OCI-LY3 (cell line): ENCODE data around the gene CTDSP1.

Experiments
- H2AFZ ChIP-seq: fragments of 200-600, 300-600 bp; shearing (Covaris generic); 2 replicates; pipeline ENCODE4 v1.6.0; 2014; ENCODE audit warnings: antibody characterized with exemption, low read depth, low read length
- H3K27ac ChIP-seq: fragments of 200-600, 300-600 bp; sonication (generic); 2 replicates; pipeline ENCODE4 v1.5.1; 2014; ENCODE audit warnings: mild to moderate bottlenecking, low read length, moderate library complexity, mixed read lengths
- H3K27me3 ChIP-seq: fragments of 200-600, 300-600 bp; sonication (generic); 2 replicates; pipeline ENCODE4 v1.6.1; 2014; ENCODE audit warnings: low read depth, low read length, mixed read lengths
- H3K36me3 ChIP-seq: fragments of 200-600, 300-600 bp; sonication (generic); replicated peaks from 2 replicates; pipeline ENCODE3; 2014; ENCODE audit warnings: low read depth, low read length, mixed read lengths
- H3K4me1 ChIP-seq: fragments of 300-600, 200-600 bp; sonication (generic); 2 replicates; pipeline ENCODE4 v1.6.1; 2014; ENCODE audit warnings: low read length, mixed read lengths
- H3K4me2 ChIP-seq: fragments of 200-600, 300-600 bp; sonication (generic); 2 replicates; pipeline ENCODE4 v1.6.1; 2014; ENCODE audit warnings: low read length, mixed read lengths
- H3K4me3 ChIP-seq: fragments of 300-600, 200-600 bp; sonication (generic); 2 replicates; pipeline ENCODE4 v1.5.1; 2014; ENCODE audit warnings: antibody characterized with exemption, mild to moderate bottlenecking, low read length, moderate library complexity
- H3K79me2 ChIP-seq: fragments of 300-600, 200-600 bp; shearing (Covaris generic); 2 replicates; pipeline ENCODE4 v1.6.1; 2014; ENCODE audit warnings: mild to moderate bottlenecking, low read length, mixed read lengths
- H3K9ac ChIP-seq: fragments of 300-600, 200-600 bp; shearing (Covaris generic); 2 replicates; pipeline ENCODE4 v1.6.0; 2014; ENCODE audit warnings: mild to moderate bottlenecking, low read length, moderate library complexity
- H3K9me3 ChIP-seq: fragments of 200-600, 300-600 bp; shearing (Covaris generic); 2 replicates; pipeline ENCODE4 v1.6.1; 2014; ENCODE audit warnings: low read length, mixed read lengths; ENCODE audit not compliant: insufficient read depth
- H4K20me1 ChIP-seq: fragments of 200-600, 300-600 bp; sonication (generic); 2 replicates; pipeline ENCODE4 v1.6.1; 2016; ENCODE audit warnings: low read length, mixed read lengths; ENCODE audit not compliant: insufficient read depth
- EZH2phosphoT487 ChIP-seq: fragments of 200-600 bp; shearing (Covaris generic); IDR thresholded peaks from 2 replicates; pipeline ENCODE4 v1.6.1; 2018; ENCODE audit warnings: antibody characterized with exemption, mixed run types, low read depth
- TF ChIP-seq, protein P1 (sequence below): fragments of 200-600, 300-600 bp; sonication (generic); IDR thresholded peaks from 2 replicates; pipeline ENCODE4 v1.5.1; 2014; ENCODE audit warnings: antibody characterized with exemption, low read length, low read depth

The CTDSP1 gene, protein sequence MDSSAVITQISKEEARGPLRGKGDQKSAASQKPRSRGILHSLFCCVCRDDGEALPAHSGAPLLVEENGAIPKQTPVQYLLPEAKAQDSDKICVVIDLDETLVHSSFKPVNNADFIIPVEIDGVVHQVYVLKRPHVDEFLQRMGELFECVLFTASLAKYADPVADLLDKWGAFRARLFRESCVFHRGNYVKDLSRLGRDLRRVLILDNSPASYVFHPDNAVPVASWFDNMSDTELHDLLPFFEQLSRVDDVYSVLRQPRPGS

DNA sequence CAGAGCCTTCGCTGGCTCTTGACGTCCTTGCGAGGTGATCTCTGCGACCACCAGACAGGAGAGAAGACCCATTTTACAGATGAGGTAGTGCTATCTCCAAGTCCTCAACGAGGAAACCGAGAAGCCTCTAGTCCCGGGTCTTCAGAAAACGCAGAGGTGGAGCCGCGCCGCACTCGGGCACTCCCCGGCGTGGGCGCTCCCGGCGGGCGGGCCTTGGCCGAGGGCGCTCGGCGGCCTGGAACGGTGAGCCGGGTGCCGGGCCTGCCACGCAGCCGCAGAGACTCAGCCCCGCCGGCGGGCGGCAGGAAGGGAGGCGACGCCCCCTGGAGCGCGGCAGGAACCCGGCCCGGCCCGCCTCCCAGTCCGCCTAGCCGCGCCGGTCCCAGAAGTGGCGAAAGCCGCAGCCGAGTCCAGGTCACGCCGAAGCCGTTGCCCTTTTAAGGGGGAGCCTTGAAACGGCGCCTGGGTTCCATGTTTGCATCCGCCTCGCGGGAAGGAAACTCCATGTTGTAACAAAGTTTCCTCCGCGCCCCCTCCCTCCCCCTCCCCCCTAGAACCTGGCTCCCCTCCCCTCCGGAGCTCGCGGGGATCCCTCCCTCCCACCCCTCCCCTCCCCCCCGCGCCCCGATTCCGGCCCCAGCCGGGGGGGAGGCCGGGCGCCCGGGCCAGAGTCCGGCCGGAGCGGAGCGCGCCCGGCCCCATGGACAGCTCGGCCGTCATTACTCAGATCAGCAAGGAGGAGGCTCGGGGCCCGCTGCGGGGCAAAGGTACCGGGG is at the start of gene CTDSP1:
CTDSP1 (plus strand) TSS at position 478 of the 776 bp plus-strand sequence; CDS start at position 701, 223 bp downstream.
- Histone ChIP-seq H3K9me3 (no peaks in the 10 kb centered on the region), H3K27ac (peak within 1 kb of the TSS; percentile 65), H2AFZ (no peak within 1 kb of the TSS), H3K27me3 (no peaks in the 10 kb centered on the region), H3K9ac (peak within 1 kb of the TSS; percentile 96), H3K4me2 (peak within 1 kb of the TSS; percentile 79), H3K79me2 (peaks cover 16% of the 10 kb centered on the region), H3K4me3 (peak within 1 kb of the TSS; percentile 97), H4K20me1 (no peaks in the 10 kb centered on the region; the same call in 1 of the 2 replicates), H3K4me1 (peaks cover 25% of the 10 kb centered on the region), H3K36me3 (no peaks in the 10 kb centered on the region)
- TF ChIP-seq, protein P1, sequence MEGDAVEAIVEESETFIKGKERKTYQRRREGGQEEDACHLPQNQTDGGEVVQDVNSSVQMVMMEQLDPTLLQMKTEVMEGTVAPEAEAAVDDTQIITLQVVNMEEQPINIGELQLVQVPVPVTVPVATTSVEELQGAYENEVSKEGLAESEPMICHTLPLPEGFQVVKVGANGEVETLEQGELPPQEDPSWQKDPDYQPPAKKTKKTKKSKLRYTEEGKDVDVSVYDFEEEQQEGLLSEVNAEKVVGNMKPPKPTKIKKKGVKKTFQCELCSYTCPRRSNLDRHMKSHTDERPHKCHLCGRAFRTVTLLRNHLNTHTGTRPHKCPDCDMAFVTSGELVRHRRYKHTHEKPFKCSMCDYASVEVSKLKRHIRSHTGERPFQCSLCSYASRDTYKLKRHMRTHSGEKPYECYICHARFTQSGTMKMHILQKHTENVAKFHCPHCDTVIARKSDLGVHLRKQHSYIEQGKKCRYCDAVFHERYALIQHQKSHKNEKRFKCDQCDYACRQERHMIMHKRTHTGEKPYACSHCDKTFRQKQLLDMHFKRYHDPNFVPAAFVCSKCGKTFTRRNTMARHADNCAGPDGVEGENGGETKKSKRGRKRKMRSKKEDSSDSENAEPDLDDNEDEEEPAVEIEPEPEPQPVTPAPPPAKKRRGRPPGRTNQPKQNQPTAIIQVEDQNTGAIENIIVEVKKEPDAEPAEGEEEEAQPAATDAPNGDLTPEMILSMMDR: no peak
- no peak for TF ChIP-seq EZH2phosphoT487

DNA sequence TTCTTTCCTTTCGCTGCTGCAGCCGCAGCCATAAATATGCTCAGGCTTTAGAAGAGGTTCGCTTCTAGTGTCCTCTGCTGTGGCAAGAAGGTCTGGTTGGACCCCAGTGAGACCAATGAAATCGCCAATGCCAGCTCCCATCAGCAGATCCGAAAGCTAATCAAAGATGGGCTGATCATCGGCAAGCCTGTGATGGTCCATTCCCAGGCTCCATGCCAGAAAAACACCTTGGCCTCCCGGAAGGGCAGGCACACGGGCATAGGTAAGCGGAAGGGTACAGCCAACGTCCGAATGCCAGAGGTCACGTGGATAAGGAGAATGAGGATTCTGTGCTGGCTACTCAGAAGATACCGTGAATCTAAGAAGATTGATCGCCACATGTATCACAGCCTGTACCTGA is 45.6 kb upstream of the CTDSP1 start:
- Histone ChIP-seq H3K4me2 (no peak overlapping the region), H3K36me3 (no peaks in the 10 kb centered on the region), H3K79me2 (no peaks in the 10 kb centered on the region), H4K20me1 (no peaks in the 10 kb centered on the region), H3K9me3 (no peaks in the 10 kb centered on the region), H3K9ac (no peak overlapping the region), H3K4me1 (no peaks in the 10 kb centered on the region), H3K4me3 (no peak overlapping the region), H3K27ac (no peak overlapping the region), H3K27me3 (no peaks in the 10 kb centered on the region), H2AFZ (no peak overlapping the region)
- TF ChIP-seq EZH2phosphoT487: no peak
- TF ChIP-seq, protein P1: no peak

DNA sequence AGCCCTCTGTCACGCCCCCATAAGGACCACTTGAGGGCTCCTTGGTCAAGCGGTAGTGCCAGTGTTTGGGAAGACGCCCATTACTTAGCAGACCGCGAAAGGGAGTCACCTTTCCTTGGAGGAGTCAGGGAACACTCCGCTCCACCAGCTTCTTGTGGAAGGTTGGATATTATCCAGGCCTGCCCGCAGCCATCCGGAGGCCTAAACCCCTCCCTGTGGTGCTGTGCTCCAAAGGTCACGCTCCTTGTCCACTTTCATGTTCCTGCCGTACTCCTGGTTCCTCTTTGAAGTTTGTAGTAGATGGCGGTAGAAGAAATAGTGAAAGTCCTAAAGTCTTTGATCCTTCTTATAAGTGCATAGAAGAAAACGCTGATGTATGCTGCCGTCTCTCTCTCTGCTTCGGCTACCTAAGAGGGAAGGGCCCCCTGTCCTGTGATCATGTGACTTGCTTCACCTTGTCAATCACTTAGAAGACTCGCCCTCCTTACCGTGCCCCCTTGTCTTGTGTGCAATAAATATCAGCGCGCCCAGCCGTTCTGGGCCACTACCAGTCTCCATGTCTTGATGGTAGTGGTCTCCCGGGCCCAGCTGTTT is 44.7 kb upstream of the CTDSP1 start:
- Histone ChIP-seq H4K20me1 (no peaks in the 10 kb centered on the region), H3K36me3 (no peaks in the 10 kb centered on the region), H2AFZ (no peak overlapping the region), H3K4me2 (no peak overlapping the region), H3K4me1 (no peaks in the 10 kb centered on the region), H3K27me3 (no peaks in the 10 kb centered on the region), H3K4me3 (no peak overlapping the region), H3K9me3 (no peaks in the 10 kb centered on the region), H3K27ac (no peak overlapping the region), H3K9ac (no peak overlapping the region), H3K79me2 (no peaks in the 10 kb centered on the region)
- TF ChIP-seq, protein P1: no peak
- no peak for TF ChIP-seq EZH2phosphoT487
